Stimulated activated CD8-positive, alpha-beta memory T cell treated with anti-CD3 and anti-CD28 coated beads, Interleukin-12 subunit alpha, Interleukin-12 subunit beta, amount 100 ng/mL, for 4 hours (primary cell): Measurements from ENCODE around the gene WIPF2.
"Not testable (repeated sequence)": the region's sequence is repeated elsewhere in the genome, so short reads cannot be mapped to it uniquely, and the experiment has no call there.

Source experiments
- DNase-seq: peaks from one replicate; pipeline ENCODE4 v3.0.0-alpha.2; 2020; ENCODE audit warnings: low read depth

WIPF2 gene

DNA sequence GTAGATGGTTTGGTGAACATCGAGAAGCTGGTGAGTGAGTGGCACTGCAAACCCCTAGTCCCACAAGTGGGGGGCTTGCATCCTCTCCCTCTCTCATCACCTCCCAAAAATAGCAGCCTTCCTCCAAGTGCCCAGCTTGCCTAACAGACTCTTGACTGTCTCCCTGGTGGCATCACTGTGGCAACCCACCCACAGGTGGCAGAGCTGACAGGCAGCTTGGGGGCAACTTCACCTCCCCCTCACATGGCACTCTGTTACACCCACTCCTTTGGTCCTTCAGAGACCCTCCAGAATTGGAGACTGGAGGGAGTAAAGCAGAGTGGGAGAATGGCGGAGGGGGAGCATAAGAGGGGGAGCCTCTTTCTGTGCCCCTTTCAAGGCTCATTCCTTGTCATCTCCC, 26.1 kb upstream of the WIPF2 start:
- no peak for DNase-seq

DNA sequence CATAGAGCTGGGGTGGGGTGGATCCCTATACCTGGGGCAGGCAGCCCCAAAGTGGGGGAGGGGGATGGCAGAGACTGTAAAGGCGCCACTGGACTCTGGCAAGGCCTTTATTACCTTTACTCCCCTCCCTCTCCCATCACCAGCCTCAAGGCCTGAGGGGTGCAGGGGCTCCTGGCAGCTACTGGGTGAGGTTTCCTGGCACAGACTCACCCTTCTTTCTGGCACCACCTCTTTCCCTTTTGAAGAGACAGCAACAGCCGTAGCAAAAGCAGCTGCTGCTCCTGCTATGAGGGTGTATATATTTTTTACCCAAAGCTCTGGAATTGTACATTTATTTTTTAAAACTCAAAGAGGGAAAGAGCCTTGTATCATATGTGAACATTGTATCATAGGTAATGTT, 24.3 kb upstream of the WIPF2 start:
- no peak for DNase-seq

DNA sequence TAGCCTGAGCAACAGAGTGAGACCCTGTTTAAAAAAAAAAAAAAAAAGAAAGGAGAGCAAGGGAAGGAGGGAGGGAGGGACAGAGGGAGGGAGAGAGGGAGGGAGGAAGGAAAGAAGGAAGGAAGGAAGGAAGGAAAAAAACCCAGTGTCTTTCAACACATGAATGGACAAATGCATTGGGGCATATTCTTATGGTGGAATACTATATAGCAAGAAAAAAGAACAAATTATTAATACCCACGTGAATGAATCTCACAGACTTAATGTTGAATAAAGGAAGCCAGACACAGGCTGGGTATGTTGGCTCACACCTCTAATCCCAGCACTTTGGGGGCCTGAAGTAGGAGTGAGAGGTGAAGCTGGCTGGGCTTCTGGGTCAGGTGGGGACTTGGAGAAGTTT, 21.6 kb upstream of the WIPF2 start:
- no peak for DNase-seq

DNA sequence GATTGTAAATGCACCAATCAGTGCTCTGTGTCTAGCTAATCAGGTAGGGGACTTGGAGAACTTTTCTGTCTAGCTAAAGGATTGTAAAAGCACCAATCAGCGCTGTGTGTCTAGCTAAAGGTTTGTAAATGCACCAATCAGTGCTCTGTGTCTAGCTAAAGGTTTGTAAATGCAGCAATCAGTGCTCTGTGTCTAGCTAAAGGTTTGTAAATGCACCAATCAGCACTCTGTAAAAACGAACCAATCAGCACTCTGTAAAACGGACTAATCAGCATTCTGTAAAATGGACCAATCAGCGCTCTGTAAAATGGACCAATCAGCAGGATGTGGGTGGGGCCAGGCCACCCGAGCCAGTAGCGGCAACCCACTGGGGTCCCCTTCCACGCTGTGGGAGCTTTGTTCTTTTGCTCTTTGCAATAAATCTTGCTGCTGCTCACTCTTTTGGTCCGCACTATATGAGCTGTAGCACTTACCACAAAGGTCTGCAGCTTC, 21.1 kb upstream of the WIPF2 start:
- DNase-seq, result not testable (repeated sequence)

DNA sequence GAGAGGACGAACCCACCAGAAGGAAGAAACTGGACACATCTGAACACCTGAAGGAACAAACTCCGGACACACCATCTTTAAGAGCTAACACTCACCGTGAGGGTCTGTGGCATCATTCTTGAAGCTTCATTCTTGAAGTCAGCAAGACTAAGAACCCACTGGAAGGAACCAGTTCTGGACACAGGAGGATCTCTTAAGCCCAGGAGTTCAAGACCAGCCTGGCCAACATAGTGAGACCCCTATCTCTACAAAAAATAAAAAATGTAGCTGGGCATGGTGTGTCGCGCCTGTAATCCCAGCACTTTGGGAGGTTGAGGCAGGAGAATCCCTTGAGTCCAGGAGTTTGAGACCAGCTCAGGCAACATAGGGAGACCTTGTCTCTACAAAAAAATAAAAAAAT, 20.5 kb upstream of the WIPF2 start:
- DNase-seq, result no peak

DNA sequence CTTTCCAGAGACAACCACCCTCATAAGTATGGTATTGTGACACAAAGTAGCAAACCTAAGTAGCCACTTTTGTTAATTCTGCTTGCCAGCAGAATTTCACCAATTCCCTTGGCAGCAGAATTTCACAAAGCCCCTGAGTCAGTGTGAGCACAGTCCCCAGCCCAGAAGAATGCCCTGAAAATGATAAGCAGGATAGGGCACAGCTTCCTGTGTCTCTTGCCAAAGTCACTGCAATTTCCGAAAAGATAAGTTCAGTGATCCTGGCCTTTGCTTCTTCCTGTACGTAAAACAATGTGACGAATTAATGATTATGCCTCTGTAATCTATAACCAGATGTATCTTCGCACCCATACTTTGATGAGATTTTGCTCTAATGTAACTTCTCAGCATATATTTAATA, 16.0 kb upstream of the WIPF2 start:
- DNase-seq, result no peak

DNA sequence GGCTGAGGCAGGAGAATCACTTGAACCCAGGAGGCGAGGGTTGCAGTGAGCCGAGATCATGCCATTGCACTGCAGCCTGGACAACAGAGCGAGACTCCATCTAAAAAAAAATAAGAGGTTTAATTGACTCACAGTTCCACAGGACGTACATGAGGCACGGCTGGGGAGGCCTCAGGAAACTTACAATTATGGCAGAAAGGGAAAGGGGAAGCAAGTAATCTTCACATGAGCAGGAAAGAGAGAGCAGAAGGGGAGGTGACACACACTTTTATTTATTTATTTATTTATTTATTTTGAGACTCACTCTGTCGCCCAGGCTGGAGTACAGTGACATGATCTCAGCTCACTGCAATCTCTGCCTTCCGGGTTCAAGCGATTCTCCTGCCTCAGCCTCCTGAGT, 12.9 kb upstream of the WIPF2 start:
- not testable (repeated sequence) for DNase-seq

DNA sequence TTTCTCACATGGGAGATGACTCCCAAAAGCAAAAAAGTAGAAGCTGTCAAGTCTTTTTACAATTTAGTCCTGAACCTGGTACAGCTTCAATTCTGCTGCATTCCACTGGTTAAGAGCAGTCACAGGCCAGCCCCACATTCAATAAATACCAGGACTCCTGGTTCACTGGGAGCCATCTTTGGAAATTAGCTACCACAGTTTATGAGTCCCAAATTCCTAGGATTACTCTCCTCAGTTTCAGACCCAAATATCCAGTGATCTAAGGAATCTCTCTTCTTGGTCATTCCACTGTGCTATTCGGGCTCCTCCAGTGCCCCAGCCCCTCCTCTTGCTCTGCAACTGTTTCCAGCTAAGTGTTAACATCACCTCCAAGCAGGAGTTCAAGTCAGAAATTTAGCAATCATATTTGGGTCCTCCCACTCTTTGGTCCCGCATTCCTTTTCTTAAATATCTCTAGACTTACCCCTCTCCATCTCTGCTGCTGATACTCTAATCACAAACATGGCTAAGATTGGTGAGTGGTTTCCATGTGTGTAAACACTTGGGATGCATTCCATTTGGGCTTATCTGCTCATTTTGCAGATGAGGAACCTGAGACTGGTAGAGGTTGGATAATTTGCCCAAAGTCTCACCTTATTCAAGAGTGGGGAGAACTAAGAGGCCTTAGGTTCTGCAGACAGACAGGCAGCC, 9.6 kb upstream of the WIPF2 start:
- DNase-seq, result no peak

DNA sequence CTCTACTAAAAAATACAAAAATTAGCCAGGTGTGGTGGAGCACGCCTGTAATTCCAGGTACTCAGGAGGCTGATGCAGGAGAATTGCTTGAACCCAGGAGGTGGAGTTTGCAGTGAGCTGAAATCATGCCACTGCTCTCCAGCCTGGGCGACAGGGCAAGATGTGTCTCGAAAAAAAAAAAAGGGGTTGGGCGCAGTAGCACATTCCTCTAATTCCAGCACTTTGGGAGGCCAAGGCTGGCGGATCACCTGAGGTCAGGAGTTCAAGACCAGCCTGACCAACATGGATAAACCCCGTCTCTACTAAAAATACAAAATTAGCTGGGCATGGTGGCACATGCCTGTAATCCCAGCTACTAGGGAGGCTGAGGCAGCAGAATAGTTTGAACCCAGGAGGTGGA, 5.2 kb upstream of the WIPF2 start:
- not testable (repeated sequence) for DNase-seq

DNA sequence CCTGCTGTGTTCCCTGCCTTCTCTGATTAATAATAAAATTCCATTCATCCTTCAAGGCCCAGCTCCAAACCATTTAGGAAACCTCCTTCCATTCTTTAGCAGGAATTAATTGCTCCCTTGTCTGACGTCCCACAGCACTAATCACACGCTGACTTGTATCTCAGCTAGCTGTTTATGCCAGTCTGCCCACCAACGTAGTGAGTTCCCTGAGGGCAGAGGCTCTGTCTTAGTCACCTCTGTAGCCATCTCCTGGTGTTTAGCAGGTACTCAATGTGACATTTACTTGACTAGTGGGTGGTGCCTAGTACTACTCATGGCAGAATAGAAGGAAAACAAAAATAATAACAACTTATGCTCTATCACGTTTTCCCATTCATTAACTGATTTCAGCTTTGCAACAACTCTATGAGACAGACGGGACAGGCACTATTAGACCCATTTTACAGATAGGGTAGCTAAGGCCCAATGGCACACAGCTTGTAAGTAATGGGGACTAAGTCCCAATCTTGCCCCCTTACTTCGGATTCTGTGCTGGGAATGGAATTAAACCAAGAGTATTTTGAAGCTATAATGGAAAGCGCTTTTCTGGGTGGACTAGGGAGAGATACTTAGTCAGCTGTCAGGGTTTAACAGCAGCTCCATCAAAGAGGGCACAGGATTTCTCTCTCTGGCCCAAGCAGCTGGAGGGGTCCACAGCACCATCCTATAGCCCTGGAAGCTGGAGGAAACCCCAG, 931 bp upstream of the WIPF2 start:
- no peak for DNase-seq

DNA sequence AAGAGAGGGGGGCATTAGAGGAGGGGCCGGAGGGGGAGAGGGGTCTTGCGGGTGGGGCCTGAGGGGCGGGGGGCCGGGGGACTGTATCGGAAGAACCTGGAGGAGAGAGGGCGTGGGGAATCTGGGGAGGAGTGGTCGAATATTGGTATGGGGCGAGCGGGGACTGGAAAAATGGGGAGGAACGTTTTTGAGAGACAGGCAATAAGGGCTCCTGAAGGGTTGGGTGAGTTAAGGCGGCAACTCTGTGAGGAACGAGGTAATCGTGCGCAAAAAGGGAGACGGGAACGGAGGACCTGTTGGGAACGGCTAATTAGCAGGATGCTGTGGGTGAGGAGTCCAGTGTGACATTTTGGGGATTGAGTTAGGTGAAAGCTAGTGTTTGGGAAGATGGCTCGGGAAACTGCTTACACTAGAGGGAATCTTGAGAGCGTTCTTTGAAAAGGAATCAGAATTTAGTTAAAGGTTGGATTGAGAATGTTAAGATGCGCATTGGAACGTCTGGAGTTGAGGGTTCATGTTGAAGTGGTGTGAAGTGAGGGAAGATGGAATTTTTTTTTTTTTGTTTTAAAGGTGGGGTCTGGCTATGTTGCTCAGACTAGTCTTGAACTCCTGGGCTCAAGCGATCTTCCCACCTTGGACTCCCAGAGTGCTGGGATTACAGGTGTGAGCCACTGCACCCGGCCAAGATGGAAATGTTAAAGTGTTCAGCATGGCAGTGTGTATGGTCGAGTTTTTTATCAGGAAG, 662 bp downstream of the WIPF2 start:
- peak; percentile 13 for DNase-seq

DNA sequence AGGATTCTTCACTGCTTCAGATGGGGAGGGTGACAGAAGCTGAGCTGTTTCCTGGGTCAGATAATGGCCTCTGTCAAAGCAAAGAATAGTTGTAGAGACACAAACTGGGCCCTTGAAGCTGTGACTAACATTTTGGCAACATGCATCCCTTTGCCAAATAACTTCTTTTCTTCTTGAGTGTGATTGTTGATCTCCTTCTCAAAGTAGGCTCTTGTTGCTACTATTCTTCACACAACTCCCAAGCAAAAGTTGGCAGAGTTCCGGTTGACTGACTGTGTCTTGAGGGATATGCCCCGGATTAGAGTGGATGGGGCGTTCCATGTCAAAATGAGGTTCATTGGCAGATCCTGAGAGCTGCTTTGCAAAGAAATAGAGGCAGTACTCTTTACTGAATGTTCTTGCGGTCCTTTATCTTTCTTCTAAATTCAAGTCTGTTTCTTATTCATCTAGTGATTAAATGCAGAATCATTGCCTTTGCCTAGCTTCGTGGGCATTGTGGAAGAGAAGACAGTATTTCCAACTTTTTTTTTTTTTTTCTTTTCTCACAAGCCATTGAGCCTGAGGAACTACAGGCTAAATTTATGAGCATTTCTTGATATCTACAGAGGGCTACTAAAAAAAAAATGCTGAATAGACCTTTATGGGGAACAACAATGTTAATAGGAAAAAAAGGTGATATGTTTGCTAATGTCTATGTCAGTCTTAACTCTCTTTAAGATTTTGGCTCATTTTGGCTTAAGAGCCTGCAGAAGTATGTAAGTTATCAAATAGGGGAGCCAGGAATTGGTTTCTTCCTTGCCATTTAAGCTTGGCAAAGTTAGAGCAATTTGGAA, 5.8 kb downstream of the WIPF2 start:
- no peak for DNase-seq

DNA sequence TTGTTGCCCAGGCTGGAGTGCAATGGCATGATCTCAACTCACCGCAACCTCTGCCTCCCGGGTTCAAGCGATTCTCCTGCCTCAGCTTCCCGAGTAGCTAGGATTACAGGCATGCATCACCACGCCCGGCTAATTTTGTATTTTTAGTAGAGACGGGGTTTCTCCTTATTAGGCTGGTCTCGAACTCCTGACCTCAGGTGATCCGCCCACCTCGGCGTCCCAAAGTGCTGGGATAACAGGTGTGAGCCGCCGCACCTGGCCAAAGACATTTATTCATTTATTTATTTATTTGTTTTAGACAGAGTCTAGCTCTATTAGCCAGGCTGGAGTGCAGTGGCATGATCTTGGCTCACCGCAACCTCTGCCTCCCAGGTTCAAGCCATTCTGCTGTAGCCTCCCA, 10.0 kb downstream of the WIPF2 start:
- not testable (repeated sequence) for DNase-seq

DNA sequence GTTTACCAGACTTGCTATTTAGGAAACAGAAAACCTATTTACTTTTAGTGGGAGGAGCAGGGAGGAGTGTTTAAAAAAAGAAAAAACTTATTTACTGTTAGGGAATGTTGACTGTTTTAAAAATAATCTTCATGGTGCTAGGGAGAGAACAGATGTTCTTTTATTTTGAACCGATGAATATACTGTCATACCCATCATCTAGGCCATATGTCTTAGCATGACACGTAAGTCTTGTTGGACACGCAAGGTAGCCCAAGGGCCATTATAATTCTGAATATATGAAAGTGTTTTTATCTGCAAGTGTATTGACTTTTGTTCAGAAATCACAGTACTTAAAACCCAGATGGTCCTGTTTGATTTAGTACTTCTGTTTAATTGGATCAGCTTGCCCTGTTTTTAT, 11.6 kb downstream of the WIPF2 start:
- no peak for DNase-seq

DNA sequence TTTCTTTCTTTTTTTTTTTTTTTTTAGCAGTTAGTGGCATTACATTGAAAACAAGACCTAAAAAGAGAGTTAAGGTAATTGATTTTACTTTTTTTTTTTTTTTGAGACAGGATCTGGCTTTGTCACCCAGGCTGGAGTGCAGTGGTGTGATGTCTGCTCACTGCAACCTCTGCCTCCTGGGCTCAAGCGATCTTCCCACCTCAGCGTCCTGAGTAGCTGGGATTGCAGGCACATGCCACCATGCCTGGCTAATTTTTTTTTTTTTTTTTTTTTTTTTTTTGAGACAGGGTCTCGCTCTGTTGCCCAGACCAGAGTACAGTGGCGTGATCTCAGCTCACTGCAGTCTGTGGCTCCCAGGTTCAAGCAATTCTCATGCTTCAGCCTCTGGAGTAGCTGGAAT, 12.8 kb downstream of the WIPF2 start:
- not testable (repeated sequence) for DNase-seq

DNA sequence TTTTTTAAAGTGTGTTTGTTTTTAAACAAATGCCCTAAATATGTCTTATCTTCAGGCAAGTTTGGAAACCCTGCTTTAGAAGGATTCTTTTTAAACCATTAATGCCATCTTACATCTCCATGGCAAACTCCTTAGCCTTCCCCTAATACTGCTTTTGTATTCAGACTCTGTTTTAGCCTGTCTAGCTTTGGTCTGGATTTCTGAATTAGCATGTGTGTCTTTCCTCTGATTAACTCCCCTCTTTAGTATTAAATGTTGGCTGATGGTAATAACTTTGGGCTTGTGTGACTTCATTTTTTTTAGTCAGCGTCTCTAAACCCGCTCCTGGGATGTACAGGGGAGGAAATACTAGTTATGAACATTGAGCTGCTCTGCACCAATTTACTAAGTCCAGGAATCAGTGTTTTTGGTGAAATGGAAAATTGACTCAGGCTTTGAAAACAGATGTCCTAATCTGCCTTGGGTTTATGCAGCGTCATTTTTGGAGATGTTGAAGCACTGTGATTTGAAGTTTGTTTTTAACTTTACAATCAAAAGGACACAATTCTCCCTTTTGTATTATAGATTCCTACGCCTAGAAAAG, 22.2 kb downstream of the WIPF2 start:
- DNase-seq, result no peak

DNA sequence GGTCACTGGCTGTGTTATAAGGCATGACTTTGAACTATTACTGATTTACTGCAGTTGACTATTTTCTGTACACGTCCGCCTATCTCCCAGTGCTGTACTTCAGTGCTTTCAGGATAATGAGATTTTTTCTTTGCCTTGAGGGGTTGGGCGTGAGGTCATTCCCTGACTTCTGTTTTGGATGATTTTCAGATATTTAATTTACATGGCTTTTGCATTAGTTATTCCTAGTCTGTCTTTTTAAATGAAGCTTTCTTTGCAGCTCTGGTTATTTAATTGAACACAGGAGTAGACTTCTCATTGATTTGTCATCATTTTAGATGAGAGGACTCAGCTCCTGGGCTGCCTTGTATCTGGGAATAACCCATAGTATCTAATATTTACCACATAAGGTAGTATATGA, 23.7 kb downstream of the WIPF2 start:
- DNase-seq, result no peak

DNA sequence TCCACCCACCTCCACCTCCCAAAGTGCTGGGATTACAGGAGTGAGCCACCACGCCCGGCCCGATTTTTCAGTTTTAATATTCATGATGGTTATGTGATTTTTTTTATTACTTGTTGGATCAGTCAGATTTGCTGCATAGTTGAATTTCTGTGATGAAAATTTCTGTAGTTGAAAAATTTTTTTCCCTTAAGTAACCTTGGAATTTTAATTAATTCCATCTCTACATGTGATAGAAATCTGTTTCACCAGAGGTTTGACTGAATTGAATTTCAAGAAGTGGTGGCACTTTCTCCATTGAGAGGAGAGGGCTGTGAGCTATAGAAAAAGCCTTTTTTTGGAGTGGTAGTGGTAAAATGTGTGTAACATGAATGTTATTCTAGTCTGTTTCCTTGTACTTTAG, 24.7 kb downstream of the WIPF2 start:
- DNase-seq, result no peak

DNA sequence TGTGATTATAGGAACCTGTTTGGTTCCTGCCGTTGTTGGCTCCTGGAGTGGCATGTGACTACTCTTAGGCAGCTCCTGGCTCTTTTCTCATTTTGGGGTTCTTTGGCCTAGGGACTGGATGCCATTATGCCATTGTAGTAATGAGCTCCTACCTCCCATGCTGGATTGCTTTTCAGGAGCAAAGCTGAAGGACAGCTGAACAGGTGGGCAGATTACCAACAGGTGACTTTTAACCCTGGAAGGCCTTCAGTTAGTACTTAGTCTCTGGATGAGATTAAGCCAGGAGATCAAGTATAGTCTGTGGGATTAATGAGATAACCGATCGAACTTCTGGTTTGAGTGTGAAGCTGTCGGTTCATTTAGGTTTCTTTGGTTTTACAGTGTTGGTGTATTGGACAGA, 25.2 kb downstream of the WIPF2 start:
- DNase-seq, result no peak

DNA sequence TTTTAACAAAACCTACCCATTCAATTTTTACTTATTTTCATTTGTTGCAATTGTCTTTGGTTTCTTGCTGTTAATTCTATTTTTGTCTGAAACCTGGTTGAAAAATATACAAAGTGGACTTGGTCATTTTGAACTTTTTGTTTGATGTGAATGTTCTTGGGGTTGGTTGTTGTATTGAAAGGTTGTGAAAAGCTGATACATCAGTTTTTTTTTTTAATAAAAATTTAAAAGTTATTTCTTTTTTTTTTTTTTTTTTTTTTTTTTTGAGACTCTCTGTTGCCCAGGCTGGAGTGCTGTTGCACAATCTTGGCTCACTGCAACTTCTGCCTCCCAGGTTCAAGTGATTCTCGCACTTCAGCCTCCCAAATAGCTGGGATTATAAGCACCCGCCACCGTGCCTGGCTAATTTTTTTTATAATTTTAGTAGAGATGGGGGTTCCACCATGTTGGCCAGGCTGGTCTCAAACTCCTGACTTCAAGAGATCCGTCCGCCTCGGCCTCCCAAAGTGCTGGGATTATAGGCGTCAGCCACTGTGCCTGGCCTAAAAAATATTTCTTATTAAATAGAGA, 28.9 kb downstream of the WIPF2 start:
- no peak for DNase-seq

DNA sequence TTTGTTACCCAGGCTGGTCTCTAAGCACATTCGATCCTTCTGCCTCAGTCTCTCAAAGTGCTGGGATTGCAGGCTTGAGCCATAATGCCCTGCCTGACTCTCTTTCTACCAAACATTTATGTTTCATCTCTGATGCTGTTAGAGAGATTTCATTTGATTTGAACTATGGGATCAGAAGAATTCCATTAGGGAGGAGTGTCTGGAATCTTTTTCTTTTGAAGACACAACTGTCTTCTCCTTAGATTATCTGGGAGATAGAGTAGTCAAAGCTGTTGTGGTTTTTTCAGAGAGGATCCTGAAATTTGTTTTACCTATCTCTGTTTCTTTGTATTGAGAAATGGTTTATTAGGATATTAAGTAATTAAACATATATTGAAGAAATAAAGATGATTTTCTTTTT, 29.4 kb downstream of the WIPF2 start:
- no peak for DNase-seq
